KMS-11 (cell line): ENCODE measurements around the gene SPEG.

Experiments
- H2AFZ ChIP-seq: fragments of 200-600 bp; sonication (generic); 2 replicates; pipeline ENCODE4 v1.6.1; 2016; ENCODE audit warnings: antibody characterized with exemption, mixed run types, low read depth
- H3K27ac ChIP-seq: fragments of 200-600 bp; sonication (generic); 2 replicates; pipeline ENCODE4 v1.6.1; 2016; ENCODE audit warnings: mild to moderate bottlenecking, mixed run types
- H3K27me3 ChIP-seq: fragments of 200-600 bp; sonication (generic); 2 replicates; pipeline ENCODE4 v1.6.1; 2017; ENCODE audit warnings: mild to moderate bottlenecking, low read depth, mixed run types, moderate library complexity; ENCODE audit not compliant: insufficient read depth
- H3K36me3 ChIP-seq: fragments of 200-600 bp; sonication (generic); 2 replicates; pipeline ENCODE4 v1.6.1; 2017; ENCODE audit warnings: mild to moderate bottlenecking, mixed run types; ENCODE audit not compliant: insufficient read depth
- H3K4me1 ChIP-seq: fragments of 200-600 bp; sonication (generic); 2 replicates; pipeline ENCODE4 v1.6.1; 2016; ENCODE audit warnings: mild to moderate bottlenecking, low read depth, mixed run types; ENCODE audit not compliant: poor library complexity, severe bottlenecking
- H3K4me2 ChIP-seq: fragments of 200-600 bp; sonication (generic); 2 replicates; pipeline ENCODE4 v1.7.0; 2016; ENCODE audit warnings: mild to moderate bottlenecking, mixed run types
- H3K4me3 ChIP-seq: fragments of 200-600 bp; sonication (generic); IDR thresholded peaks from 2 replicates; pipeline ENCODE4 v1.6.1; 2017; ENCODE audit warnings: low read depth, low read length, mixed read lengths; ENCODE audit not compliant: insufficient read depth
- H3K79me2 ChIP-seq: fragments of 200-600 bp; sonication (generic); 2 replicates; pipeline ENCODE4 v1.6.1; 2016; ENCODE audit warnings: low read depth, mixed run types; ENCODE audit not compliant: insufficient read depth
- H3K9ac ChIP-seq: fragments of 200-600 bp; sonication (generic); 2 replicates; pipeline ENCODE4 v1.6.1; 2016; ENCODE audit warnings: mild to moderate bottlenecking, mixed run types
- H4K20me1 ChIP-seq: fragments of 200-600 bp; sonication (generic); 2 replicates; pipeline ENCODE4 v1.6.1; 2016; ENCODE audit warnings: mild to moderate bottlenecking, mixed run types; ENCODE audit not compliant: insufficient read depth
- CTCF ChIP-seq: fragments of 200-600 bp; sonication (generic); conservative IDR thresholded peaks from 2 replicates; pipeline ENCODE4 v1.6.1; 2017; ENCODE audit warnings: low read depth, mild to moderate bottlenecking, antibody characterized with exemption, low read length, moderate library complexity, mixed read lengths

SPEG gene

GRCh38 chr2:219404291-219404910 lies 30.2 kb upstream of the SPEG start:
- H3K27me3 ChIP-seq: no peaks in the 10 kb centered on the region
- H3K4me1 ChIP-seq: peaks cover 5% of the 10 kb centered on the region
- no peak for TF ChIP-seq CTCF
- no peak overlapping the region for H2AFZ ChIP-seq
- no peak overlapping the region for H3K4me3 ChIP-seq
- H3K79me2 ChIP-seq: no peaks in the 10 kb centered on the region
- H3K36me3 ChIP-seq: no peaks in the 10 kb centered on the region
- H3K27ac ChIP-seq: no peak overlapping the region
- H4K20me1 ChIP-seq: no peaks in the 10 kb centered on the region
- H3K9ac ChIP-seq: no peak overlapping the region
- no peak overlapping the region for H3K4me2 ChIP-seq

- no peaks in the 10 kb centered on the region for H3K27me3 ChIP-seq
- H3K4me2 ChIP-seq: no peak overlapping the region
- H3K36me3 ChIP-seq: no peaks in the 10 kb centered on the region
- peaks cover 5% of the 10 kb centered on the region for H3K4me1 ChIP-seq
- no peak overlapping the region for H2AFZ ChIP-seq
- no peaks in the 10 kb centered on the region for H4K20me1 ChIP-seq
- H3K79me2 ChIP-seq: no peaks in the 10 kb centered on the region
- H3K9ac ChIP-seq: no peak overlapping the region
- H3K4me3 ChIP-seq: no peak overlapping the region
- TF ChIP-seq CTCF: no peak
- no peak overlapping the region for H3K27ac ChIP-seq
Observed at GRCh38 chr2:219404954-219405353, 29.7 kb upstream of the SPEG start.

GRCh38 chr2:219405451-219405850 lies 29.2 kb upstream of the SPEG start:
- H3K4me2 ChIP-seq: no peak overlapping the region
- H3K27ac ChIP-seq: no peak overlapping the region
- peaks cover 5% of the 10 kb centered on the region for H3K4me1 ChIP-seq
- no peak overlapping the region for H3K9ac ChIP-seq
- H3K36me3 ChIP-seq: no peaks in the 10 kb centered on the region
- TF ChIP-seq CTCF: no peak
- no peak overlapping the region for H3K4me3 ChIP-seq
- no peaks in the 10 kb centered on the region for H3K79me2 ChIP-seq
- H3K27me3 ChIP-seq: no peaks in the 10 kb centered on the region
- no peaks in the 10 kb centered on the region for H4K20me1 ChIP-seq
- no peak overlapping the region for H2AFZ ChIP-seq

- H4K20me1 ChIP-seq: no peaks in the 10 kb centered on the region
- no peak overlapping the region for H3K27ac ChIP-seq
- H2AFZ ChIP-seq: no peak overlapping the region
- no peak overlapping the region for H3K4me3 ChIP-seq
- no peak overlapping the region for H3K4me2 ChIP-seq
- H3K27me3 ChIP-seq: no peaks in the 10 kb centered on the region
- H3K9ac ChIP-seq: no peak overlapping the region
- no peaks in the 10 kb centered on the region for H3K36me3 ChIP-seq
- peaks cover 5% of the 10 kb centered on the region for H3K4me1 ChIP-seq
- H3K79me2 ChIP-seq: no peaks in the 10 kb centered on the region
- TF ChIP-seq CTCF: no peak
Observed at GRCh38 chr2:219405958-219406860, 28.4 kb upstream of the SPEG start.
